Glutamatergic neuron (in vitro differentiated cells): ENCODE measurements around the gene TCERG1L. TPM values are rescaled to one million over a fixed set of nuclear protein-coding genes. Genes with fewer than 3 reads are reported as not detected.

Experiments
- DNase-seq: peaks from one replicate; pipeline ENCODE4 v3.0.0; 2022
- H3K27ac Mint-ChIP-seq: one replicate; pipeline ENCODE4 v1.8.0; 2020; ENCODE audit warnings: mild to moderate bottlenecking, mixed read lengths, inconsistent platforms; ENCODE audit not compliant: unreplicated experiment
- H3K27me3 Mint-ChIP-seq: one replicate; pipeline ENCODE4 v1.8.0; 2020; ENCODE audit warnings: mild to moderate bottlenecking, moderate library complexity, mixed read lengths, inconsistent platforms; ENCODE audit not compliant: unreplicated experiment
- H3K36me3 Mint-ChIP-seq: one replicate; pipeline ENCODE4 v1.8.0; 2020; ENCODE audit warnings: mild to moderate bottlenecking, mixed read lengths, inconsistent platforms; ENCODE audit not compliant: unreplicated experiment
- H3K4me1 Mint-ChIP-seq: one replicate; pipeline ENCODE4 v1.8.0; 2020; ENCODE audit warnings: mild to moderate bottlenecking, low read depth, mixed read lengths, inconsistent platforms; ENCODE audit not compliant: unreplicated experiment
- H3K4me3 Mint-ChIP-seq: one replicate; pipeline ENCODE4 v1.8.0; 2020; ENCODE audit warnings: mild to moderate bottlenecking, mixed read lengths, inconsistent platforms; ENCODE audit not compliant: unreplicated experiment
- H3K9me3 Mint-ChIP-seq: one replicate; pipeline ENCODE4 v1.8.0; 2020; ENCODE audit warnings: mild to moderate bottlenecking, moderate library complexity, mixed read lengths, inconsistent platforms; ENCODE audit not compliant: unreplicated experiment
- total RNA-seq: library from RNA; stranded (reverse); fragmentation: NEBNext Ultra II Directional; extraction: Animal tissue kit (Norgen Biotek cat#: 25700); gene quantifications from one replicate; pipeline ENCODE4 v1.2.1, GENCODE V29; 2021; ENCODE audit not compliant: unreplicated experiment
- TF ChIP-seq, protein P1 (sequence below): fragments of 200-600 bp; sonication (generic); IDR thresholded peaks from one replicate; pipeline ENCODE4 v1.5.0; 2021; ENCODE audit not compliant: partially characterized antibody, unreplicated experiment

TCERG1L gene
- total RNA-seq, 1 donor from 2014 or later = 2.2 TPM

- TF ChIP-seq, protein P1, sequence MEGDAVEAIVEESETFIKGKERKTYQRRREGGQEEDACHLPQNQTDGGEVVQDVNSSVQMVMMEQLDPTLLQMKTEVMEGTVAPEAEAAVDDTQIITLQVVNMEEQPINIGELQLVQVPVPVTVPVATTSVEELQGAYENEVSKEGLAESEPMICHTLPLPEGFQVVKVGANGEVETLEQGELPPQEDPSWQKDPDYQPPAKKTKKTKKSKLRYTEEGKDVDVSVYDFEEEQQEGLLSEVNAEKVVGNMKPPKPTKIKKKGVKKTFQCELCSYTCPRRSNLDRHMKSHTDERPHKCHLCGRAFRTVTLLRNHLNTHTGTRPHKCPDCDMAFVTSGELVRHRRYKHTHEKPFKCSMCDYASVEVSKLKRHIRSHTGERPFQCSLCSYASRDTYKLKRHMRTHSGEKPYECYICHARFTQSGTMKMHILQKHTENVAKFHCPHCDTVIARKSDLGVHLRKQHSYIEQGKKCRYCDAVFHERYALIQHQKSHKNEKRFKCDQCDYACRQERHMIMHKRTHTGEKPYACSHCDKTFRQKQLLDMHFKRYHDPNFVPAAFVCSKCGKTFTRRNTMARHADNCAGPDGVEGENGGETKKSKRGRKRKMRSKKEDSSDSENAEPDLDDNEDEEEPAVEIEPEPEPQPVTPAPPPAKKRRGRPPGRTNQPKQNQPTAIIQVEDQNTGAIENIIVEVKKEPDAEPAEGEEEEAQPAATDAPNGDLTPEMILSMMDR = no peak
- Mint-ChIP-seq H3K27ac (no peak overlapping the region), H3K27me3 (peaks cover 5% of the 10 kb centered on the region), H3K36me3 (no peaks in the 10 kb centered on the region), H3K4me3 (no peak overlapping the region), H3K9me3 (no peaks in the 10 kb centered on the region), H3K4me1 (peaks cover 19% of the 10 kb centered on the region)
- no peak for DNase-seq
Measured at GRCh38 chr10:131096031-131096430, 215.5 kb downstream of the TCERG1L start.

DNA sequence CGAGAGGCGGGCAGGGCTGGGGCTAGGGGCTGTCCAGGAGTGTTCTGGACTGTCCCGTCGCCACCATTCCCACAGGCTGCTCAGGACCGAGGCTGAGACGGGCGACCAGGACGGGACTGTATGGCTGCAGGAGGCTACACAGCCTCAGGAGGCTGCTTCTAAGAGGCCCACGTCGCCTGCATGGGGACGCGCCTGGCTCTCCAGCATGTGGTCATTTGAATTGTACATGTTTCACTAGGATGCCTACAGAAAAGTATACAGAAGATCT, 216.3 kb downstream of the TCERG1L start:
- Mint-ChIP-seq H3K36me3 (no peaks in the 10 kb centered on the region), H3K9me3 (no peaks in the 10 kb centered on the region), H3K4me3 (no peak overlapping the region), H3K4me1 (peaks cover 16% of the 10 kb centered on the region), H3K27me3 (peaks cover 5% of the 10 kb centered on the region), H3K27ac (no peak overlapping the region)
- DNase-seq = no peak
- TF ChIP-seq, protein P1 = no peak

DNA sequence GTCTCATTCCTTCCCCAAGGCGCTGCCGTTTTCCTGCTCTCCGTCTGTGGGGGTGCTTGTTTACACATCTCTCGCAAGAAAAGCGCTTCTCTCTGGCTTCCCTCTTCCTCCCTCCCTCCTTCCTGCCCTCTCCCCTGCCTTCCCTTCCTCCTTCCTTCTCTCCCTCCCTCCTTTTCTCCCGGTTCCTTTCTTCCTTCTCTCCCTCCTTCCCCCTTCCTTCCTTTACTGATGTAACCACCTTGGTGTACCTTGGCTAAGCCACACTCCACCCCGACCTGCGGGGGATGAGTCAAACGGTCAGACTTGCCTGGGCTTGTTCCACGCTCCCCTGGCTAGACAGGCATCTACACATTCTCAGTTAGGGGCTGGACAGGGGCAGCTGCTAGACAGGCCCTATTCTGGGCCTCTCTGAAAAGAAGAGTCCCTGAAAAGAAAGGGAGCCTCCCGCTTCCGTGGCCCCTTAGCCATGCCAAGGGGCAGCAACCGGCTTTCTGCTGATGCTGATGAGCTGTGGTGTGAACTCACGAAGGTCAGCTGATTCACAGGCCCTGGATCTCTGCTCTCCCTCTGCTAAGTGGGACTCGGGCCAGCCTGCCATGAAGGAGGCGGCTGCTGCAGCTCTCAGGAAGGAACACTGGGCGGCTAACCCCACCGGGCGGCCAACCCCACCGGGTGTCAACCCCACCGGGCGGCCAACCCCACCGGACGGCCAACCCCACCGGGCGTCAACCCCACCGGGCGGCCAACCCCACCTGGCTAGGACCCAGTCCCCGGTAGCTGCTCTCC, 216.8 kb downstream of the TCERG1L start:
- Mint-ChIP-seq H3K27ac (no peak overlapping the region), H3K9me3 (no peaks in the 10 kb centered on the region), H3K4me1 (peaks cover 16% of the 10 kb centered on the region), H3K4me3 (no peak overlapping the region), H3K27me3 (peaks cover 5% of the 10 kb centered on the region), H3K36me3 (no peaks in the 10 kb centered on the region)
- peak; percentile 39 for DNase-seq
- TF ChIP-seq, protein P1 = no peak

GRCh38 chr10:131093795-131094366, 217.6 kb downstream of the TCERG1L start:
- TF ChIP-seq, protein P1 = no peak

GRCh38 chr10:131093346-131093745, 218.2 kb downstream of the TCERG1L start:
- Mint-ChIP-seq H3K9me3 (no peaks in the 10 kb centered on the region), H3K27me3 (peaks cover 5% of the 10 kb centered on the region), H3K4me1 (peaks cover 16% of the 10 kb centered on the region), H3K4me3 (no peak overlapping the region), H3K27ac (no peak overlapping the region), H3K36me3 (no peaks in the 10 kb centered on the region)
- DNase-seq = no peak
- TF ChIP-seq, protein P1 = no peak

More at GRCh38 chr10:131093795-131094366, 217.6 kb downstream of the TCERG1L start:
- Mint-ChIP-seq H3K36me3 (no peaks in the 10 kb centered on the region), H3K27me3 (peaks cover 5% of the 10 kb centered on the region), H3K27ac (no peak overlapping the region), H3K4me3 (no peak overlapping the region), H3K9me3 (no peaks in the 10 kb centered on the region), H3K4me1 (peaks cover 16% of the 10 kb centered on the region)
- DNase-seq = no peak
